GM10266 (cell line): ENCODE data around the gene SLC9A3.

ENCODE experiments used
- DNase-seq: peaks from one replicate; pipeline ENCODE4 v3.0.0; 2012; ENCODE audit errors: extremely low spot score
- CTCF ChIP-seq: IDR thresholded peaks from 2 replicates; pipeline ENCODE4 v1.5.1; 2012; ENCODE audit warnings: mild to moderate bottlenecking, low read depth; ENCODE audit not compliant: control insufficient read depth, insufficient read depth; ENCODE audit errors: missing control alignments

Gene SLC9A3

GRCh38 chr5:440401-441201 is 83.6 kb downstream of the SLC9A3 start:
- no peak for DNase-seq
- TF ChIP-seq CTCF: no peak

GRCh38 chr5:439636-440035 is 84.6 kb downstream of the SLC9A3 start:
- TF ChIP-seq CTCF: no peak
- no peak for DNase-seq

- no peak for TF ChIP-seq CTCF
Measured at GRCh38 chr5:439181-439580, 85.1 kb downstream of the SLC9A3 start.

GRCh38 chr5:438481-438981 is 85.7 kb downstream of the SLC9A3 start:
- TF ChIP-seq CTCF: no peak
- DNase-seq: no peak

More at GRCh38 chr5:439181-439580, 85.1 kb downstream of the SLC9A3 start:
- no peak for DNase-seq

GRCh38 chr5:437281-437771 is 86.9 kb downstream of the SLC9A3 start:
- no peak for DNase-seq
- no peak for TF ChIP-seq CTCF

- DNase-seq: no peak
- TF ChIP-seq CTCF: no peak
Measured at GRCh38 chr5:436641-436975, 87.6 kb downstream of the SLC9A3 start.

- DNase-seq: no peak
Measured at GRCh38 chr5:435961-436640, 88.1 kb downstream of the SLC9A3 start.

More at GRCh38 chr5:435961-436640, 88.1 kb downstream of the SLC9A3 start:
- no peak for TF ChIP-seq CTCF
